GM04503 (cell line): ENCODE results near the gene PTPRN2.

Experiments used
- DNase-seq: peaks from one replicate; pipeline ENCODE4 v3.0.0-alpha.2; 2012; ENCODE audit warnings: low read depth

The PTPRN2 gene

GRCh38 chr7:158251061-158251965 lies 336.3 kb downstream of the PTPRN2 start:
- no peak for DNase-seq

GRCh38 chr7:158249692-158250091 lies 337.9 kb downstream of the PTPRN2 start:
- DNase-seq = no peak

- no peak for DNase-seq
Observed at GRCh38 chr7:158248816-158249215, 338.8 kb downstream of the PTPRN2 start.

- no peak for DNase-seq
Observed at GRCh38 chr7:158247758-158248487, 339.7 kb downstream of the PTPRN2 start.

- no peak for DNase-seq
Observed at GRCh38 chr7:158246960-158247673, 340.5 kb downstream of the PTPRN2 start.

GRCh38 chr7:158246272-158246959 lies 341.2 kb downstream of the PTPRN2 start:
- DNase-seq = no peak

GRCh38 chr7:158245724-158246041 lies 341.9 kb downstream of the PTPRN2 start:
- no peak for DNase-seq

GRCh38 chr7:158244873-158245723 lies 342.5 kb downstream of the PTPRN2 start:
- no peak for DNase-seq

- no peak for DNase-seq
Observed at GRCh38 chr7:158244430-158244829, 343.2 kb downstream of the PTPRN2 start.

GRCh38 chr7:158241919-158242318 lies 345.7 kb downstream of the PTPRN2 start:
- DNase-seq = no peak

GRCh38 chr7:158240801-158241200 lies 346.8 kb downstream of the PTPRN2 start:
- DNase-seq = no peak

GRCh38 chr7:158239290-158239981 lies 348.2 kb downstream of the PTPRN2 start:
- DNase-seq = no peak

- no peak for DNase-seq
Observed at GRCh38 chr7:158238616-158239289, 348.9 kb downstream of the PTPRN2 start.

- DNase-seq = no peak
Observed at GRCh38 chr7:158237672-158238335, 349.8 kb downstream of the PTPRN2 start.

- DNase-seq = no peak
Observed at GRCh38 chr7:158236400-158236799, 351.2 kb downstream of the PTPRN2 start.

- no peak for DNase-seq
Observed at GRCh38 chr7:158235862-158236261, 351.8 kb downstream of the PTPRN2 start.

GRCh38 chr7:158229945-158230344 lies 357.7 kb downstream of the PTPRN2 start:
- no peak for DNase-seq

- no peak for DNase-seq
Observed at GRCh38 chr7:158228986-158229385, 358.6 kb downstream of the PTPRN2 start.

- no peak for DNase-seq
Observed at GRCh38 chr7:158228131-158228530, 359.5 kb downstream of the PTPRN2 start.
